A549 (cell line): Measurements from ENCODE around the gene FMC1. TPM values are rescaled to one million over a fixed set of nuclear protein-coding genes. Genes with fewer than 3 reads are reported as not detected.

Source experiments
- ATAC-seq, 2 experiments: fragments of 200-7000 bp in 1 of 2; fragments of >200 bp in 1 of 2; cut with Nextera tagmentation in 1 of 2; cut with Tn5 transposase in 1 of 2; 3 replicates each; pipeline versions ENCODE4 v1.8.0 to v1.9.1; 2018 to 2020; ENCODE audit warnings: mild to moderate bottlenecking in 1 of 2, moderate library complexity in 1 of 2
- CTCF ChIA-PET: fragments of 300-600 bp; sonication (Branson Sonifier 250); formaldehyde crosslinking; extraction: SDS; loops from one replicate; lab custom pipeline; 2021; ENCODE audit warnings: antibody characterized with exemption, inconsistent platforms; lab: Yijun Ruan, JAX
- POLR2A ChIA-PET: fragments of 350-600 bp; formaldehyde crosslinking; extraction: SDS; loops from one replicate; lab custom pipeline; 2021; ENCODE audit warnings: antibody characterized with exemption, inconsistent platforms; lab: Yijun Ruan, JAX
- DNase-seq, 2 experiments: peaks; one replicate each; pipeline versions ENCODE4 v3.0.0 to v3.0.0-alpha.2; 2011 to 2016; ENCODE audit warnings: low read depth in 1 of 2, low spot score in 1 of 2
- FAIRE-seq: peaks from 2 replicates; lab custom pipeline; 2011; peaks lifted over from hg19 to GRCh38; lab: Jason Lieb, UNC
- H3K27ac ChIP-seq, 2 experiments: fragments of >200 bp; sonication (Bioruptor Twin); formaldehyde crosslinking; 3 replicates each; pipeline ENCODE4 v1.5.1; 2016 to 2017
- H3K4me1 ChIP-seq: fragments of >200 bp; sonication (Bioruptor Twin); formaldehyde crosslinking; 3 replicates; pipeline ENCODE4 v1.6.1; 2016
- H3K4me2 ChIP-seq: fragments of >200 bp; sonication (Bioruptor Twin); formaldehyde crosslinking; 3 replicates; pipeline ENCODE4 v1.6.1; 2016
- H3K4me3 ChIP-seq: fragments of >200 bp; sonication (Bioruptor Twin); formaldehyde crosslinking; 3 replicates; pipeline ENCODE4 v1.5.1; 2016
- H3K9me3 ChIP-seq: fragments of >200 bp; sonication (Bioruptor Twin); formaldehyde crosslinking; 3 replicates; pipeline ENCODE4 v1.6.1; 2016
- BHLHE40 ChIP-seq: IDR thresholded peaks from 2 replicates; pipeline ENCODE4 v1.6.1; 2012; ENCODE audit warnings: low read depth, low read length, inconsistent platforms
- CBX2 ChIP-seq: fragments of 200-600 bp; sonication (generic); IDR thresholded peaks from 2 replicates; pipeline ENCODE4 v1.6.1; 2016; ENCODE audit warnings: low read depth, mild to moderate bottlenecking, borderline replicate concordance
- CBX8 ChIP-seq: fragments of 200-600 bp; sonication (generic); IDR thresholded peaks from 2 replicates; pipeline ENCODE4 v1.6.1; 2016
- EHF ChIP-seq: fragments of 250-450 bp; sonication (Bioruptor Pico); IDR thresholded peaks from 2 replicates; pipeline ENCODE4 v1.5.0; 2020; ENCODE audit warnings: mild to moderate bottlenecking
- ELK1 ChIP-seq: fragments of 150-350 bp; IDR thresholded peaks from 2 replicates; pipeline ENCODE4 v1.6.1; 2014; ENCODE audit warnings: low read depth, mild to moderate bottlenecking, low read length
- EP300 ChIP-seq, 2 experiments: fragments of >200 bp; sonication (Bioruptor Twin); formaldehyde crosslinking; IDR thresholded peaks; 2 replicates in 1 of 2; 3 replicates in 1 of 2; pipeline ENCODE4 v1.6.1; 2016 to 2017
- ESRRA ChIP-seq: fragments of 150-350 bp; IDR thresholded peaks from 2 replicates; pipeline ENCODE4 v1.6.1; 2014; ENCODE audit warnings: mild to moderate bottlenecking, low read length, borderline replicate concordance
- GATA3 ChIP-seq: IDR thresholded peaks from 2 replicates; pipeline ENCODE4 v1.6.1; 2012; ENCODE audit warnings: borderline replicate concordance
- HDAC2 ChIP-seq: fragments of 200-600 bp; sonication (generic); IDR thresholded peaks from 2 replicates; pipeline ENCODE4 v1.6.1; 2016
- HMGXB4 ChIP-seq: fragments of 250-450 bp; sonication (Bioruptor Pico); IDR thresholded peaks from 2 replicates; pipeline ENCODE4 v1.5.0; 2021; ENCODE audit warnings: mild to moderate bottlenecking, moderate library complexity, borderline replicate concordance
- HOXA7 ChIP-seq: fragments of 250-450 bp; sonication (Bioruptor Pico); IDR thresholded peaks from 2 replicates; pipeline ENCODE4 v1.5.0; 2020; ENCODE audit warnings: mild to moderate bottlenecking, moderate library complexity
- HOXB5 ChIP-seq: fragments of 250-450 bp; sonication (Bioruptor Pico); IDR thresholded peaks from 2 replicates; pipeline ENCODE4 v1.5.0; 2020; ENCODE audit warnings: mild to moderate bottlenecking, moderate library complexity
- JUN ChIP-seq, 2 experiments: fragments of >200 bp; sonication (Bioruptor Twin); formaldehyde crosslinking; IDR thresholded peaks; 2 replicates in 1 of 2; 3 replicates in 1 of 2; pipeline ENCODE4 v1.6.1; 2016 to 2017
- JUNB ChIP-seq: fragments of >200 bp; sonication (Bioruptor Twin); formaldehyde crosslinking; IDR thresholded peaks from 2 replicates; pipeline ENCODE4 v1.6.1; 2016
- MAFK ChIP-seq: fragments of 450-650 bp; IDR thresholded peaks from 2 replicates; pipeline ENCODE4 v1.6.1; 2014; ENCODE audit not compliant: partially characterized antibody
- MAZ ChIP-seq: fragments of 150-350 bp; IDR thresholded peaks from 2 replicates; pipeline ENCODE4 v1.6.1; 2014; ENCODE audit warnings: antibody characterized with exemption, low read depth, low read length, borderline replicate concordance
- PBX3 ChIP-seq: IDR thresholded peaks from 2 replicates; pipeline ENCODE4 v1.6.1; 2012
- PHF8 ChIP-seq: fragments of 200-600 bp; sonication (generic); IDR thresholded peaks from 2 replicates; pipeline ENCODE4 v1.6.1; 2016; ENCODE audit warnings: low read depth, mild to moderate bottlenecking, antibody characterized with exemption, moderate library complexity, borderline replicate concordance
- POLR2A ChIP-seq: IDR thresholded peaks from 2 replicates; pipeline ENCODE4 v1.6.1; 2012; ENCODE audit warnings: mild to moderate bottlenecking, low read length
- RAD21 ChIP-seq, 2 experiments: fragments of >200 bp in 1 of 2; sonication (Bioruptor Twin) in 1 of 2; formaldehyde crosslinking in 1 of 2; IDR thresholded peaks in 1 of 2; conservative IDR thresholded peaks in 1 of 2; 2 replicates in 1 of 2; 3 replicates in 1 of 2; pipeline ENCODE4 v1.6.1; 2012 to 2018; ENCODE audit warnings: inconsistent platforms in 1 of 2
- RARB ChIP-seq: fragments of 250-450 bp; sonication (Bioruptor Pico); IDR thresholded peaks from 2 replicates; pipeline ENCODE4 v1.8.0; 2021; ENCODE audit warnings: mild to moderate bottlenecking, moderate library complexity
- RFX5 ChIP-seq: fragments of 450-650 bp; IDR thresholded peaks from 2 replicates; pipeline ENCODE4 v1.7.1; 2014; ENCODE audit warnings: antibody characterized with exemption, mild to moderate bottlenecking, moderate library complexity
- RNF2 ChIP-seq: fragments of 200-600 bp; sonication (generic); IDR thresholded peaks from 2 replicates; pipeline ENCODE4 v1.6.1; 2016; ENCODE audit warnings: low read depth, mild to moderate bottlenecking, antibody characterized with exemption, moderate library complexity, borderline replicate concordance
- TFCP2L1 ChIP-seq: fragments of 250-450 bp; sonication (Bioruptor Pico); IDR thresholded peaks from 2 replicates; pipeline ENCODE4 v1.5.0; 2021; ENCODE audit warnings: mild to moderate bottlenecking
- TP53 ChIP-seq: fragments of 250-450 bp; sonication (Bioruptor Pico); IDR thresholded peaks from 2 replicates; pipeline ENCODE4 v1.5.0; 2021; ENCODE audit warnings: mild to moderate bottlenecking, moderate library complexity
- WGBS: methylation state at CpG from one replicate; pipeline ENCODE4 v1.1.6; 2017; ENCODE audit errors: missing lambda C conversion rate; 5-methylcytosine and 5-hydroxymethylcytosine counted together
- polyA minus RNA-seq: library from RNA; depleted of rRNA, polyadenylated mRNA; stranded (reverse); fragments of >200 nt; gene quantifications from 2 replicates; pipeline ENCODE4 v1.2.3, GENCODE V29; 2011; rRNA and poly(A)+ RNA removed
- polyA plus RNA-seq, 4 experiments: library from polyadenylated mRNA; depleted of rRNA in 3 of 4; stranded (reverse); fragments of >200 nt; fragmentation: RNase III in 1 of 4; extraction: RNeasy Plus Mini Kit Qiagen cat#74134 plus additional on column Dnase treatment in 1 of 4; gene quantifications; 2 replicates in 3 of 4; 3 replicates in 1 of 4; pipeline ENCODE4 v1.2.3, GENCODE V29; 2011 to 2017
- TF ChIP-seq, protein P1 (sequence below): IDR thresholded peaks from 2 replicates; pipeline ENCODE4 v1.6.1; 2012
- TF ChIP-seq, protein P2 (sequence below): fragments of 200-600 bp; sonication (generic); IDR thresholded peaks from 2 replicates; pipeline ENCODE4 v1.6.1; 2016; ENCODE audit warnings: antibody characterized with exemption, mild to moderate bottlenecking, moderate library complexity

The FMC1 gene, protein sequence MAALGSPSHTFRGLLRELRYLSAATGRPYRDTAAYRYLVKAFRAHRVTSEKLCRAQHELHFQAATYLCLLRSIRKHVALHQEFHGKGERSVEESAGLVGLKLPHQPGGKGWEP
- polyA plus RNA-seq (2011; rRNA removed) (21.1 and 23.4 TPM in 2 replicates), polyA plus RNA-seq (2017; fragmentation: RNase III; extraction: RNeasy Plus Mini Kit Qiagen cat#74134 plus additional on column Dnase treatment) (18.9 to 22.4 TPM (median 20.5 TPM) in 3 replicates), polyA minus RNA-seq (4.8 and 10.5 TPM in 2 replicates)
- polyA plus RNA-seq (2012; cell fraction: cytosol; rRNA removed): 40.5 and 43.6 TPM in 2 replicates
- 17.6 and 23.0 TPM in 2 replicates for polyA plus RNA-seq (2012; cell fraction: nucleus; rRNA removed)

GRCh38 chr7:139341058-139341775 is at the start of gene FMC1:
Gene FMC1, plus strand, starts transcription at chr7:139341337. Its CDS starts 48 bp downstream, at chr7:139341385.
- peak within 1 kb of the TSS; percentile 94 to 98 for H3K27ac ChIP-seq
- peak within 1 kb of the TSS; percentile 83 for H3K4me3 ChIP-seq
- peaks cover 11% of the 10 kb centered on the region for H3K9me3 ChIP-seq
- peak within 1 kb of the TSS; percentile 88 for H3K4me2 ChIP-seq
- WGBS: 2% methylated on average over 34 of the region's 54 CpGs
- CTCF ChIA-PET: interaction anchor here (1.1 to 2.5 kb wide), 5 partner anchors 13 to 97 kb away, joined by 3 to 16 read pairs (median 5); no protein-coding TSS in a partner anchor
- DNase-seq (peak; percentile 62 to 96), FAIRE-seq (no peak), ATAC-seq (peak; percentile 82 to 86)
- H3K4me1 ChIP-seq: peaks cover 9% of the 10 kb centered on the region; the same call in 1 of the 3 replicates
- TF ChIP-seq HMGXB4 (CRISPR knock-in tag) (peak; percentile 90), POLR2A (peak; percentile 61), TP53 (CRISPR knock-in tag) (peak; percentile 88), EP300 (IDR thresholded peaks at IDR 0.05) (no peak), GATA3 (peak; percentile 57), HOXB5 (CRISPR knock-in tag) (no peak), HOXA7 (CRISPR knock-in tag) (0 out of 2 replicates have a peak, but pooled peaks have one; percentile 67), PHF8 (peak; percentile 97), HDAC2 (no peak), ELK1 (no peak), JUN (IDR thresholded peaks at IDR 0.05) (peak in 1 of 2 experiments; percentile 73; a peak in 2 of 5 replicates), RNF2 (no peak), TFCP2L1 (CRISPR knock-in tag) (0 out of 2 replicates have a peak, but pooled peaks have one; percentile 20), RAD21 (conservative IDR thresholded peaks at IDR 0.05 in 1 of 2, IDR thresholded peaks at IDR 0.05 in 1 of 2) (peak in 1 of 2 experiments; percentile 32; a peak in 1 of 5 replicates), ESRRA (no peak), MAZ (0 out of 2 replicates have a peak, but pooled peaks have one; percentile 67), BHLHE40 (peak; percentile 26; the same call in 1 of the 2 replicates), PBX3 (0 out of 2 replicates have a peak, but pooled peaks have one; percentile 18), CBX2 (peak; percentile 66; the same call in 1 of the 2 replicates), CBX8 (no peak), MAFK (no peak), EHF (CRISPR knock-in tag) (no peak), RFX5 (no peak), JUNB (no peak), RARB (CRISPR knock-in tag) (peak; percentile 20; the same call in 1 of the 2 replicates)
- TF ChIP-seq, protein P1, sequence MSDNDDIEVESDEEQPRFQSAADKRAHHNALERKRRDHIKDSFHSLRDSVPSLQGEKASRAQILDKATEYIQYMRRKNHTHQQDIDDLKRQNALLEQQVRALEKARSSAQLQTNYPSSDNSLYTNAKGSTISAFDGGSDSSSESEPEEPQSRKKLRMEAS: peak; percentile 51
- TF ChIP-seq, protein P2, sequence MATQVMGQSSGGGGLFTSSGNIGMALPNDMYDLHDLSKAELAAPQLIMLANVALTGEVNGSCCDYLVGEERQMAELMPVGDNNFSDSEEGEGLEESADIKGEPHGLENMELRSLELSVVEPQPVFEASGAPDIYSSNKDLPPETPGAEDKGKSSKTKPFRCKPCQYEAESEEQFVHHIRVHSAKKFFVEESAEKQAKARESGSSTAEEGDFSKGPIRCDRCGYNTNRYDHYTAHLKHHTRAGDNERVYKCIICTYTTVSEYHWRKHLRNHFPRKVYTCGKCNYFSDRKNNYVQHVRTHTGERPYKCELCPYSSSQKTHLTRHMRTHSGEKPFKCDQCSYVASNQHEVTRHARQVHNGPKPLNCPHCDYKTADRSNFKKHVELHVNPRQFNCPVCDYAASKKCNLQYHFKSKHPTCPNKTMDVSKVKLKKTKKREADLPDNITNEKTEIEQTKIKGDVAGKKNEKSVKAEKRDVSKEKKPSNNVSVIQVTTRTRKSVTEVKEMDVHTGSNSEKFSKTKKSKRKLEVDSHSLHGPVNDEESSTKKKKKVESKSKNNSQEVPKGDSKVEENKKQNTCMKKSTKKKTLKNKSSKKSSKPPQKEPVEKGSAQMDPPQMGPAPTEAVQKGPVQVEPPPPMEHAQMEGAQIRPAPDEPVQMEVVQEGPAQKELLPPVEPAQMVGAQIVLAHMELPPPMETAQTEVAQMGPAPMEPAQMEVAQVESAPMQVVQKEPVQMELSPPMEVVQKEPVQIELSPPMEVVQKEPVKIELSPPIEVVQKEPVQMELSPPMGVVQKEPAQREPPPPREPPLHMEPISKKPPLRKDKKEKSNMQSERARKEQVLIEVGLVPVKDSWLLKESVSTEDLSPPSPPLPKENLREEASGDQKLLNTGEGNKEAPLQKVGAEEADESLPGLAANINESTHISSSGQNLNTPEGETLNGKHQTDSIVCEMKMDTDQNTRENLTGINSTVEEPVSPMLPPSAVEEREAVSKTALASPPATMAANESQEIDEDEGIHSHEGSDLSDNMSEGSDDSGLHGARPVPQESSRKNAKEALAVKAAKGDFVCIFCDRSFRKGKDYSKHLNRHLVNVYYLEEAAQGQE: peak; percentile 33; the same call in 1 of the 2 replicates
- POLR2A ChIA-PET: interaction anchor here (1.9 kb wide), 1 partner anchor 18 kb away, joined by 18 read pairs; the partner anchor contains the start of gene LUC7L2
